Stimulated activated CD8-positive, alpha-beta memory T cell treated with anti-CD3 and anti-CD28 coated beads, Interleukin-2, amount 100 ng/mL, for 1 hour (primary cell): ENCODE data around the gene CACNB2.
"Not testable (repeated sequence)": the region's sequence is repeated elsewhere in the genome, so short reads cannot be mapped to it uniquely, and the experiment has no call there.

ENCODE experiments used
- DNase-seq, 2 donors: peaks; one replicate each; pipeline ENCODE4 v3.0.0-alpha.2; 2020; ENCODE audit warnings: low read depth in 2 of 2

Gene CACNB2

DNA sequence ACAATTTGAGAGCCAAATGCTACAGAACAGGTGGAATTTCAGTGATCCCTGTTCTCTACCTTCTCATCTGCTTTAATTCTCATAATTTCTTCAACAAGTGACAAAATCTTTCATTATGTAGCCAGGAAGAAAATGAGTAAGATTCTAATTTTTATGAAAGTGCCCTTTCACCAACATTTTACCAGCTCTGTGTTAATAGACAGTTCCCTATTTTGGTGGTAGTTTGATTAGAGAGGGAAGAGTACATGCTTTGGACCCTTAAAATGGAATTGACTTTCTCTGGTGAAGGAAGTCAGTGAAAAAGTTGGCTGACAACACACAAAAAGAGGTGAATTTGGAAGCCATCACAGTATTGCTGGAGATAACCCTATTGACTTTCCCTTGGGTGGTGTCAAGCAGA, 61.7 kb downstream of the CACNB2 start:
- DNase-seq: no peak

DNA sequence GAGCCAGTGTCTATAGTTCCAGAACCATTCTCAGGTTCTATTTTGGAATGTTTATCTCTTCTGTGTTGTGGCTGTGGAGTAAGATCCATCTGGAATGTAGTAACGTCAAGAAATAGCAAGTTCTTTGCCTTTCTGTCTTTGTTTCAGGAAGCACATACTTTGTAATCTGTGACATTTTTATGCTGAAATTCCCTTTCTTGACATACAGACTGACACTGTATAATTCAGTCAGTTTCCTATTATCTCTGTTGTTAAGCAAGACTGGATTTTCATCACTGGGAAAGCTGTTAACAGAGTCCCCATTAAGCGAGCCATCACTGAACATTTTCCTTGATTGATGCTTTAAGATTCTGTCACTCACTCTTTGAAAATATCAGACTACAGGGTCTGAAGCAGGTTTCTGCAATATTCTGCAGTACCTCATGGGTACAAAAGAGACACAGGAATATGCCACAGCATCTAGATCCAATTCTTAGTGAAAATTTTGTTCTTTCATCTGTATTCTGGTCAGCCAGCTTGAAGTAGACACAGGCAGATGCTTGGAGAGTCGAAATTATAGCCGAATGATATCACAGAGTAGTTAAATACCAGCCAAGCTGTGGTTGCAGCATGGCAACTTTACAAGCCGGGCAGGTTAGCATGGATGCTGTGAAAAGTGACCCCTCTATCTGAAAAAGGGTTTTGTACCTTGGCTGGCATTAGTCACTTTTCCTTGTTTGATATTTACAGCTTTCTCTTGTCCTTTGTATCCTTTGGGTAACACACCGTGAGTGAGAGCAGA, 62.6 kb downstream of the CACNB2 start:
- DNase-seq: no peak

DNA sequence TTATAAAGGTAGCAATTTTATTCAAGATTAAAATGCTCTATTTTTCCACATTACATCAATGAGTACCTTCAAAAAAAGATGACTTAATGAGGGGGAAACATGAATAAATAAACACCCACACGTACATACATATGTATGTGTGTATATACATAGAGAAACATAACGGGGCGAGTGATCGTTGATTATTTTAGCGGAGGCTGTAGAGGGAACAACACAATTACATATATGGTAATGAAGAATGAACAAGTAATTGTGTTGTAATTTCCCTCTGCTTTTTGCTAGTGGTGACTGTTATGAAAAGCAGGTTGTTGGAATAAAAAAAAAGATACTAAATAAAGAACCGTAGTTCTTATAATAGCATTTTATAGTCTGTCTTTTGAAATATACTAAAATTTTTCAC, 63.2 kb downstream of the CACNB2 start:
- DNase-seq: no peak

DNA sequence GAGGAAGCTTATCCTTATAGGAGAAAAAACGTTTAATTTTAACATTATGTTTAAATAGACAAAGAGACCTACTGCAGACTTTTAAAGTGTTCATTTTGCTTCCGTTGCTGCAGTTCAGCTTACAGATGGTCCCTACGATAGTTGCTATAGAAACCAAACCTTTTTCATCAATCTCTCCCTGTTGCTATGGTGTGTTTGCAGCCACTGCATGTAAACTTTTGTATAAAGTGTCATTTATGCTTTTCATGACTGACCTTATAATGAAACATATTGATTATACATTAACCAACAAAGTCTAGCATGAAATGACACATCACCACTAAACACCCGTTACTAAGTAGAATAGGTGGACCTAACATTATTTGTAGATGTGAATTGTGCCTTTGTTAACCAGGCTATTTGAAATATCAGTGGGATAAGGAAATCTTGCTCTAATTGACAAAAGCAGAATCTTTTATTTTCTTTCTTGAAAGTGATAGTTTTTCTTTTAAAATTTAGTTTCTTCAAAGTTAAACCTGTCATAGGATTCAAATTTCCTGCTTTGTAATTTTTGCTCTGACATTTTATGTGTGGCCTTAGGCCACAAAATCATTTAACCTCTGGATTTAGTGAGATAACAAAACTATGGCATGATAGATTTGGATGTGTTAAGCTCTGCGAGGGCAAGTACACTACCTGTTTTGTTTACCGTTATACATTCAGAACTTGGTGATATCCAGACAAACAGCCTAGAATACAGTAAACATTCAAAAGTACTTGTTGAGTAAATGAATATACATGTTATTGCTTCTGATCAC, 64.0 kb downstream of the CACNB2 start:
- no peak for DNase-seq

DNA sequence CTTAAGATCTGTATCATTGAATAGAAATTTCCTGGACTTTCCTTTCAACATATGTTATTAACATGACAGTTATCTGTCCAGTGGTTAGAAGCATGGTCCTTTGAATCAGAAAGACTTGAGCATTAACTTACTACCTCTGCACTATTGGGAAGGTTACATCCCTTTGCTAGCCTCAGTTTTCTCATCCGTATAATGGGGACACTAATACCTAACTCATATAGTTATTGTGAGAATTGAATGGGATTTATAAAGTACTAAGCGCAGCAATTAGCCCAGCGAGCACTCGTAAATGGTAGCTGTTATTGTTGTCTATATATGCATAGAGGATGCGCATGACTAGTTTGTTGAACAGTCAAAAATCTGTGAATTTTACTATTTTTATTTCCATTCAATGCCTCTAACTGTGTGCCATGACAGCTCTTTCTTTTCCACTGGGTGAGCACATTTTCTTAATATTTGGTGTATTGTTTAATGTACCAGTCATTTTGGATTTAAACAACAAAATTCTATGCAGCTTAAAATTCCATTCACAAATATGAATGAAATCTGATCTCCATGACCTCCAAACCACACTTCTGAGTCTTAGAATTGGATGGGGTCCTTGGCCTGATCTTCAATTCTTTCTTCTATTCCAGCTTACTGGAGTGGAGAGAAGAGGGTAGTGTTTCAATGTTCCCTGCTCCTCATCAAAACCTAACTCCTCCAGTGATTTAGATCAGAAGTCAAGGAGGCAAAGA, 65.0 kb downstream of the CACNB2 start:
- no peak for DNase-seq

DNA sequence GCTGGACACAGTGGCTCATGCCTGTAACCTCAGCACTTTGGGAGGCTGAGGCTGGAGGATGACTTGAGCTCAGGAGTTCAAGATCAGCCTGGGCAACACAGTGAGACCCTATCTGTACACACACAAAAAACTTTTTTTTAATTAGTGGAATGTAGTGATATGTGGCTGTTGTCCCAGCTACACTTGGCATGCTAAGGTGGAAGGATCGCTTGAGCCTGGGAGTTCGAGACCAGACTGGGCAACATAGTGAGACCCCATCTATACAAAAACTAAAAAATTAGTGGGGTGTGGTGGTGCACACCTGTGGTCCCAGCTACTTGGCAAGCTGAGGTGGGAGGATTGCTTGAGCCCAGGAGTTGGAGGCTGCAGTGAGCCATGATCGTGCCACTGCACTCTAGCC, 68.0 kb downstream of the CACNB2 start:
- DNase-seq: not testable (repeated sequence)

DNA sequence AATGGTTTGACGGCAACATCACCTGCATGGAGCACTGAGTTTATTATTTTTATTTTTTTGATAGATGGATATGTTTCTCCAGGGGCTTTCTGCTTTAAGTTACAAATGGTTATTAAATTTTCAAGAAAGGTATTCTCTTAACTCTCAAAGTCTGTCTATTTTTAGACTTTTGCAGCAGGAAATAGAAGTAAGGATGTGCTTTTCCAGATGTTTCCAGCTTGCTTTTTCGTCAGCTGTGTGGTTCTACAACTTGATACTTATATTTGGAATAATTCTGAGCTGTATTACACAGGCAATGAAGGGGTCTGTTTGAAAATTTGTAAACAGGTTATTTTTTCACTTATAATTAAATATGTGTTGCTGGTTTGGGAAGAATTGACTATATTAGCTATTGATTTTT, 69.0 kb downstream of the CACNB2 start:
- no peak for DNase-seq

DNA sequence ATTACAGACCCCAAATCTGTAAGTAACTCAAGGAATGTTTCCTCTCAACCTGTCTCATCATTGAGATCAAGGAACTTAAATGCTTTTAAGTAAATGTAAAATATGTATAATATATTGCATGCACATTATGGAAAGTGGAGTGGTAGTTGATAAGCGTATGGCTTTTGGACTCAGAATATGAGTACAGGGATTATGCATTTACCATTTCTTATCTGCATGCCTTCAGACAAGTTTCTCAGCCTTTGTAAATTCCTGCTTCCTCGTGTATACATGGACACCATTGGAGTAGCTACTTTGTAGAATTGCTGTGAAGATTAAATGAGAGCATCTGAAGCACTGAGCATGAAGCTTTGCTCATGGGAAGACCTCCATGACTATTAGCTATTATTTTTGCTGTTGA, 70.5 kb downstream of the CACNB2 start:
- no peak for DNase-seq

DNA sequence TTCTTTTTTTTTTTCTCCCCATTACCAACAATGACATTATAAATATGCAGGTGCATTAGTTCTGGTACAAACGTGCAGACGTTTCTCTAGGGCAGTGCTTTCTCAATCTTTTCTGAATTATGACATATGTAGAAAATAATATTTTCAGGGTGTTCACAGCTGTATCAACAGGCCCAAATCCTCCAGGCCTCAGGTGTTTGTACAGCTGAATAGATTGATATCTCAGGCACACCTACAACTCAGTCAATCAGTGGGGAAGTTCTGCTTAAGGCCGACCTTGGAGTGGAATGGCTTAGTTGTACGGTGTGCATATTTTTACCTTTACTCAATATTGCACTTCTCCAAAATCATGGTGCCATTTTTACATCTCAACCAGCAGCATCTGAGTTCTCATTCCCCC, 71.6 kb downstream of the CACNB2 start:
- no peak for DNase-seq

DNA sequence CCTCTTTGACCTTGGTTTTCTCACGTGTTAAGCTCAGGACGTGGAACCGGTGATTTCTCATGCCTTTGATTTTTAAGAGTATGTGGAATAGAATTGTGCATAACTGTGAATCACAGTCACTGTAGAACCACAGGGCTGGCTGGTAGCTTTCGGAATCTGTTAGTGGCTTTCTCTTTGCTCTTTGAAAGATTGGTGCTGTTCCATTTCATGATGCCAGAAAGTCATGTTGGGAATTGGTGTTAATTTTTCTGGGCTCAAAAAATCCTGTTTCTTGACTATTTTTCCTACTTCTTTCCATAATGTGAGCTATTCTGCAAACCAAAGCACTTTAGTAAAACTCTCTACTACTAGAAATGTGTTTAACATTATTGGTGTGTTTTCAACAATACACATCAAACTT, 73.0 kb downstream of the CACNB2 start:
- DNase-seq: no peak

DNA sequence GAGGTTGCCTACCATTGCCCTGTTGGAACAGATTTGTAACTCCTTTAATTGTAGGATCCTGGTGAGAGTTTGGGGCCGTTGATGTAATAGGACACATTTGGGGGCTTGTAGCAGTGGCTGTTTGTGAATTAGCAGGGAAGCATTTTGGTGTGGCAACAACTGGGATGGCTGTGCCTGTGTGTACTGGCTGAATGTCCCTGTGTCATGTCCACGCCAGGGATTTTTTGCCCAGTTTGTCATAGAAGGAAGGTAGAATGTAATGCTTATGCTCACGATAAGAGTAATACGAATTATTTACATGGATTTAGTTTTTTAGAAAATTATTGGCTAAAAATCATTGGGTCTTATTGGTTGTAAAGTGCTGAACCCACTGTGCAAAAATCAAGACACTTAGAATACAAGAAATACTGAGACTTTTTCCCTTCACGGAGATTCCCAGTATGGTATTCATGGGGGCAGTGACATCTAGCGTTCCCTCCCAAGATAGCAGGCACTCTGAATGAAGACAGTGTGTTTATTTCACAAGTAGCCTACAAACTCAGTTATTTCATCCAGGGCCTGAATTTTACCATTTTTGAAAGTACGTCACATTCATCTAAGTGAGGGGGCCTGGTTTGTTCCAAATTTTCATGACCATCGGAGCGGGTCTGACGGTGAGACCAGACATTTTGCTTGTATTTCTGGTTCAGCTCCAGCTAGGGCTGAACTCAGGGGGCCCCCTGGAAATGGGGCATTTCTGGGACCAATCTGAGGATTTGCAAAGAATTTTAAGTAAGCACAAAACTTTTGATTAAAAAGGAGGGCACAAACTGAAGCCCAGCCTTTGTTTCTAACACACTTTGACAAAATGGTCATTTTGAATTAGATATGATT, 74.7 kb downstream of the CACNB2 start:
- DNase-seq: no peak

DNA sequence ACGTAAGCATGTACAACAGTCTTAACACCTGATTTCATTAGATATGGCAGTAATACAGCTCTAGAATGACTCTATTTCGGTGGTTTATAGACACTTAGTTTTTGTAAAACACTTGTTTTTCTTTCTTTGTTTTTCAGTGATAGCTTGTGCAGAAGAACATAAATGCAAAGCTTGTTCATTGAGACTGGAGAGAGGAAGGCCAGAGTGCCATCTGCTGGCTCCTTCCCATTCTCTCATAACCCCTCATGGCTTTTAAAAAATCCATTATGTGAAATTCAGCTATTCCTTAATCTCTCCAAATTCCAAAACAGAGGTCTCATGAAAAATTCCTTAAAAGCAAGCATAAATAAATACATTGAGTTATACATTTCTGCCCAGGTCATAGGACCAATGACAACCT, 76.3 kb downstream of the CACNB2 start:
- no peak for DNase-seq

DNA sequence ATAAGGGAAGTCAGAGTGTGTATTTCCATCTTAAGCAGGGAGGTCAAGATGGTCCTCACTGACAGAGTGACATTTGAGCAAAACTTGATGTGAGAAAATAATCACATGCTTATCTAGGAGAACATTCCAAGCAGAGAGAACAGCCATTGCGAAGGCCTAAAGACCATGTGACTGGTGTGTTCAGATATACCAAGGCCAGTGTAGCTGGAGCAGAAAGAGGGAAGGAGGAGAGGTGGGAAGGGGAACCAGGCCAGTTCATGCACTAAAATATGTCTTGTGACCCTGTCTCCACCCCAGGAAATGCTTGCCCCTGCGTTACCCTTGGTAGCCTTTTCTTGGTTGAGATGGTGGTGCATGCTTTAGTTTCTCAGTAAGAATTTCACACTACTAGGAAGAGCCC, 77.4 kb downstream of the CACNB2 start:
- no peak for DNase-seq

DNA sequence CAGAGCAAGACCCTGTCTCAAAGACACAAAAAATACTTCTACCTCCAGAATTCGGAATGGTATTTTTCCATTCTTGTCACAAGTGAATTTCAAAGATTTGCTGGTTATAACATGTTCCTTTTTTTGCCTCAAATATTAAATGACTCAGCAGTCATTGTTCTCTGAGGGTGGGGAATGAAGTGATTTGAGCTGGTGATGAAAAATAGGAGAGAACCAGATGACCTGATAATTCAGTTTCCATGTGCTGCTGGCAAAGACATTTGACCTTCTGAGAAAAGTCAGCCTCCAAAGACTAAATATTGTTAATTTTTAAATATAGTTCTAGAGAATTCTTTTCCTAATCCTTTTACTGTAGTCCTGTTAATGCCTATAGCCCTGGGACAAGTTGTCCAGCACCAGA, 78.9 kb downstream of the CACNB2 start:
- no peak for DNase-seq

DNA sequence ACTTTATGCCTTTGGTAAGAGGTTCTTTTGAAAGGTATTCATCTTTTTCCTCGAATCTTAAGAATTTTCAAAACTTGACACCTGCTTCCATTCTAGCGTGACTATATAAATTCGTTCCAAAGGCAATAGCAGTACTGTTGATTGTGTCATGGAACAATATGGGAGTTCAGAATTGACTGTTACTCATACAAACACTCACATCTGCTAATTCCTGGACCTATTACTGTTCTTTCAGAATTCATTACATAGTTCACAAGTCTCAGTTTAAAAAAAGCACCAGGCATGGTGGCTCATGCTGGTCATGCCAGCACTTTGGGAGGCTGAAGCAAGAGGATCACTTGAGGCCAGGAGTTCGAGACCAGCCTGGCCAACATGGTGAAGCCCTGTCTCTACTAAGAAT, 80.9 kb downstream of the CACNB2 start:
- DNase-seq: no peak

DNA sequence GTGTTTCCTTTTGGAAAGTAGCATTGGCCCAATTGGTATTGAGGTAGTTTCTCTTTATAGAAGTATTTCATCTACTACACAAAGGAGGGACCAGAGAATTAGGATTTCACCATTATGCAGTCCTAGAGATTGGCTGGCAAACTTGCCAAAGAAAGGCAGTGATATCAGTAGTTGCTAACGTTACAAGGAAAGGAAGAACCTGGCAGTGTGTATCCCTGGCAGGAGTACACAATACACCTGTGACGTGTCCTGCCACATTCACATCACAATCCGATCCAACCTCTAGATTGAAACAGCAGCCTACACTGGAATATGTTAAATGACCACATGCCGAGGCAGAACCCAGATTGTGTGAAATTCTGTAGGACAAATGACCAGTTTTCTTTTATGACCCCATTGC, 81.7 kb downstream of the CACNB2 start:
- no peak for DNase-seq

DNA sequence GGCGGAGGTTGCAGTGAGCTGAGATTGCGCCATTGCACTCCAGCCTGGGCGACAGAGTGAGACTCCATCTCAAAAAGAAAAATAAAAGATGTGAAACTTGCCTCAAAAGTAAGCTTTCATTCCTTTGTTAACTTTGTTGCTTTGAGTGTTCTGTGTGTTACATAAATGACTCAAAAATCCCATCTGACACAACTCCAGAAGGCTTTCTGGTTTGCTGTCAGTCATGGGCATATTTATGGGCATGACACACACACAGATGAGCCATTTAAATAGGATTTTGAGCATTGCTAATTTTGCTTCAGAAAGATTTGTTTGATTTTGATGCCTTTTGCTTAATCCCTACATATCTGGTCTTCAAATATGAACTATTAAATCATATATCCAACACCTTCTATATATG, 82.6 kb downstream of the CACNB2 start:
- DNase-seq: no peak

DNA sequence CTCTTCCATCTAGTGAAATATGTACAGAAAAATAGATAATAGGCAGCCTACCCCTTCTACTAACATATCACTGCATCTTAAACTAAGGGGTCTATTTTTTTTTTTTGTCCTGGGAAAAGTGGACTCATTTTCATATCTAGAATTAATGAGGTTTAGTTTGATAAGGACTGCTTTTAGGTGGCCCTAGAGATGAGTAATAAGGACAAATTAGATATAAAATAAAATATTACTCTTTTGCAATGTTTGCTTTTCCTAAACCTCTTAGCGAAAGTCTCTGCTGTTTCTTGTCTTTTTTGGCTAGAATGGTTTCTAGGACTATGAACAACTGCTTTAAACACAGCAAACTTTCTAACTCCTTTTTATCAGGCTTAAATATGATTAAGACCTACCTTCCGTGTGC, 83.7 kb downstream of the CACNB2 start:
- no peak for DNase-seq

DNA sequence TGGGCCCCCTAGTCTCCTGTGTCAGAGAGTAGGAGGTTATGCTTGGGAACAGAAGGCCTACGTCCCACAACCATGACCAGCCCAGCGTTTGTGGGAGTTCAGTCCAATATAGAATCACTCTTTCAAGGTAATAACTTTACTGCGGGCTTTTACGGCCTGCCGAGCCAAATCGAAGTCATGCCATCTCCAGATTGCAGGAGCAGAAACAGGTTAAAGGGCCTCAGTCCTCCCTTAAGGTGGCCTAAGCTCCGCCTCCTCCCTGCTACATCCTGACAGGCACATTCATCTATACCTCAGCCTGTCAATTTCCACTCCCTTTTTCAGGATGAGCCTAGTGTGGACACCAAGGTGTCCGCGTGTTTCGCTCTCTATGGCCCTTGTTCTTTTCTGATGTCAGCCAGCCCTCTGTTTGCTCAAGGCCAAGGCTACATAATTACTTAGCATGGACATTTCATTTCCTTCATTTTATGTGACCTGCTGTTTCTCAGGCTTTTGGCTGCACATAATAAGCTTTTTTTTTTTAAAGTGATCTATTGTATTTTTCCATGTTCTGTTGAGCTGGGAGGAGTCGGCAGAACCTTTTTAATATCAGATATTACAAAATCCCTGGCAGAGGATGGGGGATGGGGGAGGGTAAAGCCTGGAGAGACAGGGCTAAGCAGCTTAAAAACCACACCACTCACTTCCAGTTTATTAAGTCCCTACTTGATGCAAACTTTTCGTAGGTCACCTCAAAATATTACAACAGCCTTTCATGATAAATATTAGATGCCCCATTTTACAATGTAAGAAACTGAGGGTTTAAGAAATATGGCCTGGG, 84.6 kb downstream of the CACNB2 start:
- no peak for DNase-seq

DNA sequence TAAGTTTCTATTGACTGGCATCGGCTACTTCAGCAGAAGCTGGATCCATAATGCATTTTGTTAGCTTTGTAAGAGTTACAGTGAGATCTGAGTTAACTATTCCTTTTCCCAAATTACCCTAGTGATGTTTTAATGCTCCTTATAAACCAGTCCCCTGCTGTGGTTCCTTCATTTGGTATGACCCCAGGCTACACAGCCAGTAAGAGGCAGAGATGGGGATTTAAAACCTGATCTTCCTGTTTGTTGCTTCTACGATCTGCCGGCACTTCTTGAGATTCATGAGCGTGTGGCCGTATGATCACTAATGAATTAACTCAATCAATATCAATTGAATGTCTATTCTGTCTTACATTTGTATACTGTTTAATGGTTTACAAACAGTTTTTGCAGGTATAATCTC, 86.1 kb downstream of the CACNB2 start:
- no peak for DNase-seq

DNA sequence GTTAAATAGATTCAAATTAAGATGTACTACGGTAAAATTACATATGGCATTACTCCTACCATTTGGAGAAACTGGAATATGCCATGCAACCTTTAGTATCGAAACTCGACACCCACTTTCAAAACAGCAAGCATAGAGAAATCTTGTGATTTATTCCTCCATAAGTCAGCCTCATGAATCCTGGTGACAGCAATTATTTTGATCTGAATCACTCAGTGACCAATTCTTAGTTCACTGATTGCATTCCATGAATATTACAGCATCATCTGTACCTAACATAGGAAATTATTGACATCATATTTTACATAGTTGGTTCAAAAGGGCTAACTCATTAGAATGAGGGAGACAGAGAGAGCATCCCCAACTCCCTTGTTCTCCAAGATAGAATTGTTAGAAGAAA, 89.6 kb downstream of the CACNB2 start:
- DNase-seq: no peak
